ENCODE data around the gene NAPB.

The NAPB gene

DNA sequence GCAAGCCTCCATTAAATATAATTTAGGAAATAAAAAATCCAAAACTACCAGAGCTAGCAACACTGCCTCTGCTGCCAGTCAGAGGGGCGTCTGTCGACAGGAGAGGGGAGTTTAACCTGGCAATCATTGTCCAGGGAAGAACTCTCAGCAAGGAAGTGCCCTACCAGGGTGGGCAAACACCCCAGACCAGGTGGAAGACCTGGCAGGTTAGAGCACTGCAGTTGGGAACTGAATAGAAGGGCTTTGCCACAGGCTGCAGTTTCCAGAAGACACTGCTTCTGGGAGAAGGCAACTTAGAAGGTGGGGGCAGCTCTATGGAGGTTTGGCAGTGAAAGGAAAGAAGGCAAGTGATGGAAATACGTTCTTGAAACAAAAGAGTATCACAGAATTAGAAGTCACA lies 11.5 kb downstream of the NAPB start:
- H3K4me2 ChIP-seq (ENCODE audit: low read depth, low read length, poor library complexity, severe bottlenecking), result no peak overlapping the region
- no peaks in the 10 kb centered on the region for H3K9me3 ChIP-seq (ENCODE audit: insufficient read depth, low read depth, low read length)
- H2AFZ ChIP-seq (ENCODE audit: low read length), result no peak overlapping the region
- H3K9me2 ChIP-seq (replicated peaks; ENCODE audit: low read depth, low read length), result no peaks in the 10 kb centered on the region
- H3K27me3 ChIP-seq (ENCODE audit: insufficient read depth, low read length, poor library complexity, severe bottlenecking), result no peaks in the 10 kb centered on the region
- H3K9ac ChIP-seq (ENCODE audit: low read depth, low read length, poor library complexity, severe bottlenecking), result no peak overlapping the region
- no peaks in the 10 kb centered on the region for H3F3A ChIP-seq (ENCODE audit: low read depth)
- peaks cover 22% of the 10 kb centered on the region for H4K20me1 ChIP-seq (ENCODE audit: insufficient read depth, low read length, poor library complexity, severe bottlenecking)
- TF ChIP-seq, protein P1, sequence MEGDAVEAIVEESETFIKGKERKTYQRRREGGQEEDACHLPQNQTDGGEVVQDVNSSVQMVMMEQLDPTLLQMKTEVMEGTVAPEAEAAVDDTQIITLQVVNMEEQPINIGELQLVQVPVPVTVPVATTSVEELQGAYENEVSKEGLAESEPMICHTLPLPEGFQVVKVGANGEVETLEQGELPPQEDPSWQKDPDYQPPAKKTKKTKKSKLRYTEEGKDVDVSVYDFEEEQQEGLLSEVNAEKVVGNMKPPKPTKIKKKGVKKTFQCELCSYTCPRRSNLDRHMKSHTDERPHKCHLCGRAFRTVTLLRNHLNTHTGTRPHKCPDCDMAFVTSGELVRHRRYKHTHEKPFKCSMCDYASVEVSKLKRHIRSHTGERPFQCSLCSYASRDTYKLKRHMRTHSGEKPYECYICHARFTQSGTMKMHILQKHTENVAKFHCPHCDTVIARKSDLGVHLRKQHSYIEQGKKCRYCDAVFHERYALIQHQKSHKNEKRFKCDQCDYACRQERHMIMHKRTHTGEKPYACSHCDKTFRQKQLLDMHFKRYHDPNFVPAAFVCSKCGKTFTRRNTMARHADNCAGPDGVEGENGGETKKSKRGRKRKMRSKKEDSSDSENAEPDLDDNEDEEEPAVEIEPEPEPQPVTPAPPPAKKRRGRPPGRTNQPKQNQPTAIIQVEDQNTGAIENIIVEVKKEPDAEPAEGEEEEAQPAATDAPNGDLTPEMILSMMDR (conservative IDR thresholded peaks at IDR 0.05; ENCODE audit: low read length), result no peak
- TF ChIP-seq EZH2phosphoT487 (IDR thresholded peaks at IDR 0.05; ENCODE audit: borderline replicate concordance), result no peak
- peaks cover 15% of the 10 kb centered on the region for H3K4me1 ChIP-seq (ENCODE audit: insufficient read depth, low read length, poor library complexity, severe bottlenecking)
- H3K79me2 ChIP-seq (ENCODE audit: insufficient read depth, low read length), result peaks cover 93% of the 10 kb centered on the region
- H3K36me3 ChIP-seq (ENCODE audit: insufficient read depth, low read length), result no peaks in the 10 kb centered on the region
- H3K4me3 ChIP-seq (ENCODE audit: low read length, poor library complexity, severe bottlenecking), result no peak overlapping the region

DNA sequence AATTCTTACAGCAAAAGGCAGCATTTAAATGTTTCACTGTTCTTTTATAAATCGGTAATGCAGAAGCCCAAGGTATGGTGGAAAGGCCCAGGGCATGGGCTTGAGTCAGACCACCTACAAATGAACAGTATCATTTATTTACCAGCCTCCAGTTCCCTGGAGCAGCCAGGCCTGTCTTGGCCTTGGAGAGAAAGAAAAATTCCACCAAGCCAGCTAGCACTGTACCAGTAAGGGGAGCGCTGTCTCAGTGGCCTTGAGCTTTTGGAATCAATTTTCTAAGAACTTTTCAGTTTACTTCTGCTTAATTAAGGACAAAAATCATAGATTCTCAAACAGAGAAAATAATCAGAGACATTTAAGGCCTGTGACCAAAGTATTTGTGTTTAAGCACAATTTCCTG lies 12.3 kb downstream of the NAPB start:
- no peaks in the 10 kb centered on the region for H3F3A ChIP-seq (ENCODE audit: low read depth)
- H3K9me3 ChIP-seq (ENCODE audit: insufficient read depth, low read depth, low read length), result no peaks in the 10 kb centered on the region
- H3K4me1 ChIP-seq (ENCODE audit: insufficient read depth, low read length, poor library complexity, severe bottlenecking), result peaks cover 15% of the 10 kb centered on the region
- peaks cover 17% of the 10 kb centered on the region for H4K20me1 ChIP-seq (ENCODE audit: insufficient read depth, low read length, poor library complexity, severe bottlenecking)
- no peak overlapping the region for H3K4me3 ChIP-seq (ENCODE audit: low read length, poor library complexity, severe bottlenecking)
- H3K79me2 ChIP-seq (ENCODE audit: insufficient read depth, low read length), result peaks cover 100% of the 10 kb centered on the region
- no peaks in the 10 kb centered on the region for H3K27me3 ChIP-seq (ENCODE audit: insufficient read depth, low read length, poor library complexity, severe bottlenecking)
- H2AFZ ChIP-seq (ENCODE audit: low read length), result no peak overlapping the region
- H3K9me2 ChIP-seq (replicated peaks; ENCODE audit: low read depth, low read length), result no peaks in the 10 kb centered on the region
- TF ChIP-seq, protein P1 (conservative IDR thresholded peaks at IDR 0.05; ENCODE audit: low read length), result no peak
- no peak for TF ChIP-seq EZH2phosphoT487 (IDR thresholded peaks at IDR 0.05; ENCODE audit: borderline replicate concordance)
- H3K36me3 ChIP-seq (ENCODE audit: insufficient read depth, low read length), result no peaks in the 10 kb centered on the region
- H3K4me2 ChIP-seq (ENCODE audit: low read depth, low read length, poor library complexity, severe bottlenecking), result no peak overlapping the region
- no peak overlapping the region for H3K9ac ChIP-seq (ENCODE audit: low read depth, low read length, poor library complexity, severe bottlenecking)

DNA sequence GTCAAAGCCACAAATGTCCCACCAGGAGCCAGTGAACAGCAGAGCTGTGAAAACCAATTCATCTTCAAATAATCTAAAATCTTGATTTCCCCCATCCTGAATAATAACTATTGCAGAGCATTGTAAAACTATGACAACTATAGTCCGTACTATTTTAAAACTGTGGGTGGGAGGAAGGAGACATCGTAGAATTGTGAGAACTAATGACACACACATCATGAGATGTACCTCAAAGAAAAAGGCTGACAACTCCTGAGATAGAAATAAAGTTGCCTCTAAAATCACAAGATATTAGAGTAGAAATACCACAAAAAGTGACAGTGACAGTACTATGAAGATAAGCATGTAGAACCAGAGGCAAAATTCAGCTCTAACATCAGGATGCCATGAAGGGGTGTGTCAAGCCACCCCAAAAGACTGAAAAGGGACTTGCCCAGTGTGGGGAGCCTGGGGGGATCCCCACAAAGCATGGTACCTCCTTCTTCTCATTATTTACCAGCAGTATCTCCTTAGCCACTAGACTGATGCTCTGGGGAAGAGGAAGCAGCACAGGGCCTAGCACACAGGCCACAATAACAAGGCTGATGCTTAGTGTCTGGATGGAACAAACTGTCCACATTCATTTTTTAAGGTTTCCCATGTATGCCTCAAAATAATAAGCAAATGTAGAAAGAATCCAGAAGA lies 13.4 kb downstream of the NAPB start:
- Histone ChIP-seq H3F3A (ENCODE audit: low read depth) (no peaks in the 10 kb centered on the region), H3K4me3 (ENCODE audit: low read length, poor library complexity, severe bottlenecking) (no peak overlapping the region), H3K9ac (ENCODE audit: low read depth, low read length, poor library complexity, severe bottlenecking) (no peak overlapping the region), H3K79me2 (ENCODE audit: insufficient read depth, low read length) (peaks cover 94% of the 10 kb centered on the region), H3K9me3 (ENCODE audit: insufficient read depth, low read depth, low read length) (no peaks in the 10 kb centered on the region), H3K9me2 (replicated peaks; ENCODE audit: low read depth, low read length) (no peaks in the 10 kb centered on the region), H4K20me1 (ENCODE audit: insufficient read depth, low read length, poor library complexity, severe bottlenecking) (peaks cover 14% of the 10 kb centered on the region), H3K4me2 (ENCODE audit: low read depth, low read length, poor library complexity, severe bottlenecking) (no peak overlapping the region), H3K36me3 (ENCODE audit: insufficient read depth, low read length) (no peaks in the 10 kb centered on the region), H2AFZ (ENCODE audit: low read length) (no peak overlapping the region), H3K27me3 (ENCODE audit: insufficient read depth, low read length, poor library complexity, severe bottlenecking) (no peaks in the 10 kb centered on the region), H3K4me1 (ENCODE audit: insufficient read depth, low read length, poor library complexity, severe bottlenecking) (peaks cover 8% of the 10 kb centered on the region)
- TF ChIP-seq EZH2phosphoT487 (IDR thresholded peaks at IDR 0.05; ENCODE audit: borderline replicate concordance), result no peak
- TF ChIP-seq, protein P1 (conservative IDR thresholded peaks at IDR 0.05; ENCODE audit: low read length), result no peak
